NCI-H82 treated with DMSO at 0.1 percent for 48 hours (cell line): ENCODE results near the gene SLC22A23.

Experiments
- DNase-seq: peaks from one replicate; lab custom pipeline; 2025; ENCODE audit not compliant: unreplicated experiment; lab: John Stamatoyannopoulos, UW

The SLC22A23 gene

DNA sequence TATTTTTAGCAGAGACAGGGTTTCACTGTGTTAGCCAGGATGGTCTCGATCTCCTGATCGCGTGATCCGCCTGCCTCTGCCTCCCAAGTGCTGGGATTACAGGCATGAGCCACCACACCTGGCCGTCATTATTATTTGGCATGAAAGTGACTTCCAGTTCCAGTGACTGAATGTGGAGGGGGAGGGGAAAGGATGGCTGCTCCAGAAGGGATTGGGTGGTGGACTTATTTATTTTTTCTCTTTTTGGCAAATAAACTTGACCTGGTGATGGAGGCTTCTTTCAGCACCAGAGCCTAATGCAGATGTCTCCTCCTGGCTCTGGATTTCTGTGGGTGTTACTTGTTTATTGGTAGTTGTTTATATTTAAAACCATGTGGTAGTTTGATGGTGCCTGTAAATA, 16.9 kb upstream of the SLC22A23 start:
- DNase-seq, result no peak

DNA sequence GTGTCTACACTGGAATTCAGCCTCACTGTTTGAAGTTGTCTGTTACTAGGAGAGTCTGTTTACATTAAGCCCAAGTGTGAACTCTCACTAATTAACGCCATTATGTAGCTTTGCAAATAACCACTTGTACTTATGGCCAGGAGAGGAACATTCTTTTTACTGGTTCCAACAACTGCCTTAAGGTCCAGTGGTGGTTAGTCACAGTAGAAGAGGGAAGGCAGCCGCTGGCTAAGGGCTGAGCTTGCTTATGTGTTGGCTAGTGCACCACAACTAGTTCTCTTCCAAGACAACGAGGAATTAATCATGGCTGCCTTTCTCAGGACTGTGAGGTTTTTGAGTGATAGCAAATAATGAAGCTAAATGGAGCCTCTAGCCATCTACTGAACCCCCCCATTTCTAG, 14.9 kb upstream of the SLC22A23 start:
- DNase-seq, result no peak

DNA sequence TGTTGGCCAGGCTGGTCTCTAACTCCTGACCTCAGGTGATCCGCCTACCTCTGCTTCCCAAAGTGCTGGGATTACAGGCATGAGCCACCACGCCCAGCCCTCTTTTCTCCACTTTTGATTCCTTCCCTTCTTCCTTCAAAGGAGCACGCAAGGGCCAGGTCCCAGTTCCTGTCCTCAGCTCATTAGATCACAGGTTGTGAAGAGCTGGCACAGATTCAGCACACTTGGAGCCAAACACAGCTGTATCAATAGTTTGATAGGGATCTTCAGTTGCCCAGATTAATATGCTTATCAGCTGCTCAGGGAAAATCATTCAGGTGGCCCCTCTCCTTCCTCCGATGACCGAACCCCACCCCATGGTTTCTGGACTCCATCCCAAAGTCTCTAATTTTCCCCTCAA, 14.4 kb upstream of the SLC22A23 start:
- no peak for DNase-seq

DNA sequence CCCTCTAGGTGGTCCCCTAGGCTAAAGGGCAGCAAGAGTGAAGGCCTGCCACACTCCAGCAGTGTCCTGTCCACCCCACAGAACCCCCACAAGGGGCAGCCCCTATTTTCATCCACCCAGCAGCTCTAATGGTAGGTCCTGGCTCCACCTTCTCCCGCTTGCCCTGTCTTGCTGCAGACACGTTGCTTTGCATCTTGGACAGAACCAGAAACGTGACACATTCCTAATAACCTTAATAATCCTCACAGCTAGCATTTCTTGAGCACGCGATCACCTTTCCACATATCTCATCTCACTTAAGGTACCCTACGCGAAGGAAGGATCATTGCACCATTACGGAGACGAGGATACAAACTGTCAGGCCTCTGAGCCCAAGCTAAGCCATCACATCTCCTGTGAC, 11.7 kb upstream of the SLC22A23 start:
- no peak for DNase-seq

DNA sequence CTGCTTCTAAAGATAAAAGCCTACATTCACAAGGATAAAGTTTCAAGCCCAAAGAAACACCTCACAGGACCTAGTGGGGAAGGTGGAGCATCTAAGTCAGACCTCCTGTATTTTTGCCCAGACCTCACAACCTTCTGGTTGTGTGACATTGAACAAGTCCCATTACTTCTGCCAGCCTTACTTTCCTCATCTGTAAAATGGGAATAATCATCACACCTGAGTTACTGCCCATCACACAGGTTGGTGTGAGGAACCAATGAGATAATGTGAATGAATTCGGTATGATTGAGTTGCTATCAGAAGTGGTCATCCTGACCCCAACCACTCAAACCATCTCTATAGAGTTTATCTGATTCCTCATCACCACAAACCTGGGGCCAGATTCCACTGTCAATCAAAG, 11.1 kb upstream of the SLC22A23 start:
- DNase-seq, result no peak

DNA sequence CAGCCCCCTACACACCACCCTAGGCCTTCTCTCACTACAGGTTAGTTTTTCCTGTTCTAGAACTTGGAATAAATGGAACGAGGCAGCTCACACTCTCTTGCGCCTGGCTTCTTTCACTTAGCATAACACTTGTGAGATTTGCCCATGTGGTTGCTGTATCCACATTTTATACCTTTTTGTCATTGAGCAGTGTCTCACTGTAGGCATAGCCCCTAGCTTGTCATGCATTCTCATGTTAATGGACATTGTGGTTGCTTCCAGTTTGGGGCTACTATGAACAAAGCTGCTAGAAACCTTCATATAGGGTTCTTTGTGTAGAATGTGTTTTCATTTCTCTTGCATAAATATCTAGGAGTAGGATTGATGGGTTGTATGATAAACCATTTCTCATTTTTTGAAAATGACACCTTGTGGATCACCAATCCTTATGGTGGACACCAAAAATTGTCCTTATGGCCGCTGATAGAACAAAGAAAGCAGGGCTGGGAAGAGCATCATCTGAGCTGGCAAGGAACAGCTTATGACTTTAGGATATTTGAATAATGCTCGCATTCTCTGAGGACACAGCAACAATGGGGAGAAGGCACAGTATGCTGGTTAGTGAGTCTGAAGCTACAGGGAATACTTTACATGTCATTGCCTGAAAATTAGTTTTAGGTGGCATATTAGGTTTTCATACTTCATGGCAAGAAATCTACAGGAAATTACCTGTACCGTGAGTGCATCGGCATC, 9.8 kb upstream of the SLC22A23 start:
- DNase-seq, result no peak

DNA sequence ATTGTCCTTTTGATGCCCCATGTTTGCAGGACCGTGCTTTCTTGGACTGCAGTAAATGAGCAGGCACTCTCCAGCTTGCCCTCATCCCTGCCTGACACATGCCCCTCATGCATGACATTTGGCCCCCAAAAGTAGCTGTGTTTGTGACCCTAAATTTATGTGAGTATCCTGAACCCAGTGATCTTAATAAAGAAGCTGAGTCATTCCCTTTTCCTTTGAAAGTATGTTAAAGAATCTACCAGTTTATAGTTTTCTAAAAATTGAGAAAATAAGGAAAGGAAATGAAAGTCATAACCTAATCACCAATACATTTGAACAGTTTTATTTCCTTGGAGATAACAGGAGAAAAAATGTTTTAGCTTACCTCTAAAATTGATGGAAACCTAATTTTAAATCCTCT, 3.4 kb upstream of the SLC22A23 start:
- DNase-seq, result no peak

DNA sequence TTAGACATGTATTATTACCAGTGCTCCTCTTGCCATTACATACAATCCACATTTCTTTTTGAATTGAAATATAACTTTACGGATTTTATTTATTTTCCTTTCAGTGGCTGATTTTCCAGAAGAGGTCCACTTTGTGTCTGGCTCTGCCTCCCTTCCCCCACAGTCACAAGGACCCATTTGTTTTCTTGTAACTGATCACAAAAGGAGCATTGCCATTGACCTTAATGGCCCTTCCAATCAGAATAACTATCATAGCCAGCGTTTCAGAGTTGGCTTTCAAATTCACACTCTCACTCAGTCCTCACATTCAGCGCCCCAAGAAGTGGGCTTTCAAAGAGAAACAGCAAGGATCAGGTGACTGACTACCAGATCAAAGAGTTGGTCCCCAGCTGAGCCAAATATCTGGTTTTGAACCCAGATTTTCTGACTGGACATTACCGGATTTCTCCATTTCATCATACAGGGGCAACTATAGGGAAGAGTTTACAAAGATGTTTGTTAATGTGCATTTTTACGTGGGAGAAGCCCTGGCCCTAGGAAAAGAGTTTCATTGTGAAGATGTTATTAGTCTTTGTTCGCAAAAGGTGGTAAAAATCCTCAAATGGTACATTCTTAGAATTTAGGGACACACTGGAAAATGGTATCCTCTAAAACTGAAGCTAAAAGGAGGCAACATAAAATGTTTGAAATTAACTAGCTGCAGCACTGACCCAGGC, 2.0 kb upstream of the SLC22A23 start:
- DNase-seq, result no peak

DNA sequence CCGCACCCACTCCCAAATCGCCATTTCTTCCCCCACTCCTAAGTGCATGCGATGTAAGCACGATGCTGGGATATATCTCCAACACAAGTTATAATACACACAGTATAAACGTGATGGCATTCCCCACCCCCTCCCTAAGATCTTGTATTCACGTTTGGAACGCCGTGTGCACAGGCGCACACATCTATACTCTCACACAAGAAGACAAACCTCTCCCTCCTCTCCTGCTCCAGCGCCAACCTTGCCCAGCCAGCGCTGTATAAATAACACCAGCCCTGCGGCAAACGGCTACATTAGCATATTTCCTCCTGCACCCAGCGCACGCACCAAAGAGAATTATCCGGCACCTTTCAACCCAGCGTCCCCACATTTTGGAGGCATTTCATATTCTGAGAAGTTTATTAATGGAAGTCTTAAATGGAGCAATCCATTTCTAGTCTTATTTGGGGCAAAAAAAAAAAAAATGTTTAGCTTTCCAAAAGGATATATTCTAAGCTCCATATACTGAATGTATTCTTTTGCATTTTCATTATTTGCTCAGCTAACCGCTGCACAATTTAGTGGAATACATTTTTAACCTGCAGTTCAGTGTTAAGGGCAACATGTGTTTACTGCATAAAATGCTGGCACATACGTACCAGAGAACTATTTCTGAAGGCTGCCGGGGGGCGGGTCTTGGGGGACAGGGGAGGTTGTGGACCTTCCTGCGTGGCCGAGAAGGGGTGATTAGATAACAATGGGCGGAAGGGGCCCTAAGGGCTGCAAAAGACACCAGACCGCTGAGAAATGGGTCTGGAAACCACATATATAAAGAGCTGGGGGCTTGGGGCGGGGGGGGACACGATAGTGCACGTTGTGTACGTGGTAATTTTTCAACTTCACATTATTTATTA, 1.1 kb upstream of the SLC22A23 start:
- DNase-seq, result peak; percentile 12

DNA sequence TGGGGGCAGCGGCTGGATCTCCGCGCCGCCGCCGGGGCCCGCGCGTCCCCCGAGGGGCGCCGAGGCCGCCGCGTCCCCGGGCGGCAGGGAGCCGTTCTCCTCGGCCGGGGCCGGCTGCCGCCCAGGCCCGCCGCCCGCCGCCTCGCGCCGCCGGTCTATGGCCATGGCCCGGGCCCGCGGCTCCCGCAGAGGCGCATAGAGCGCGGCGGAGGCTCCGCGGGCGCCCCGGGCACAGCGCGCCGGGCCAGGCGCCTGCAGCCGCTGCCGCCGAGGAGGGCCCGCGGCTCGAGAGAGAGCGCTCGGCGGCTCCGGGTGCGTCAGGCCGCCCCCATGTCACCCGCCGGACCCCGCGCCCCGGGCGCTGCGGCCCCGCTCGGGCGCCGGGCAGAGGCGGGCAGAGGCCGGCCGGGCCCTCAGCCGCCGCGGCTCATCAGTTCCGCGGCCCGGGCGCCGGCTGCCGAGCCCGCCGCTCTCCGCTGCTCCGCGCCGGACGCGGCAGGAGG, 404 bp downstream of the SLC22A23 start:
- no peak for DNase-seq

DNA sequence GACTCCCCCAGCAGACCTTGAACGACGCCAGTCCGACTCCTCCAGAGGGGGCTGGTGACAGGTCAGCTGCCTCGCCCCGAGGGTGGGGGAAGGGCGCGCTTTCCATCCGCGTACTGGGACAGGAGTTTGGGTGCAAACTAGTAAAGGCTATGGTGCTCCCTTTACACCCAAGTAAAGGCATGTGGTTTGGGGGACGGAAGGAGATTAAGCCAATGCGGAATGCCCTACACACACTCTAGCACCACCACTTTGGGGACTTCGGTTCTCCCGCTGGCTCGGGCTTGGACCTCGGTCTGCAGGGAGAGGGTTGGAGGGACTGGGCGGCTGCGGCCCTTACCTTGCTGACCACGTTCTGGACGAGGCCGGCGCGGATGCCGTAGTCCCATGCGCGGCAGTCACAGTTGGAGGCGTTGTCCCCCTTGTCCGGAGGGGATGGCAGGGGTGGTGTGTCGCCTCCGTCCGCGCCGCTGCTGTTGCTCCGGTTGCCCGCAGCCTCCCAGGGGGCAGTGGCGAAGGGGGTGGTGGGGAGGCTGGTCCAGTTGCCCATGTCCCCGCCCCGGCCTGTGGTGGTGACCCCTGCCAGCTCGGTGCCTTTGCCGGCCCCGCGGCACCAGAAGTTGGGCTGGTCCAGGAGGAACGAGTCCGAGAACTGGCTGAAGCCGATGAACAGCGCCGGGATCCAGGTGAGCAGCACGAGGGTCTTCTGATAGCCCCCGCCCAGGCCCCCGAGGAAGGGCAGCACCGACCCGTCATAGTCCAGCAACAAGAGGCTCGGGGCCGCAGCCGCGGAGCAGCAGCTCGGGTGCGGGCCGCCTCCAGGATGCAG, 1.1 kb downstream of the SLC22A23 start:
- no peak for DNase-seq

DNA sequence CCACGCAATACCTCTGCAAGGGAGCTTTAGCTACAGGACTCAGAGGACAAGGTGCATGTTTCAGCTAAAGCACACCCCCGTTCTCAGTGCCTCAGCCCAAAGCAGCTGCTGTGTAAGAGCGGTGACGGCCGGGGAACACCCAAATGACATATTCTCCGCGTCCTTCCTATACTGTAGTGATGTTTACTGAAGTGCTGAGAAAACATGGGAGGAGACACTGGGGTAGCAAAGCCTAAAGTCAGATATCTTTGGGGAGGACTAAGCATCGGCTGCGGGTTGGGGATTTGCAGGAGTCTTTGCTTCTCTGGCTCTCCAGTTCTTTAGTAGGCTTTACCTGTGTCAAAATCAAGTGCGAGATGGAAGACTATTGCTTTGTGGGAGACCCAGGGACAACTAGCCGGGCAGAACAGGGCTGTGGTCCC, 1.7 kb downstream of the SLC22A23 start:
- DNase-seq, result no peak

DNA sequence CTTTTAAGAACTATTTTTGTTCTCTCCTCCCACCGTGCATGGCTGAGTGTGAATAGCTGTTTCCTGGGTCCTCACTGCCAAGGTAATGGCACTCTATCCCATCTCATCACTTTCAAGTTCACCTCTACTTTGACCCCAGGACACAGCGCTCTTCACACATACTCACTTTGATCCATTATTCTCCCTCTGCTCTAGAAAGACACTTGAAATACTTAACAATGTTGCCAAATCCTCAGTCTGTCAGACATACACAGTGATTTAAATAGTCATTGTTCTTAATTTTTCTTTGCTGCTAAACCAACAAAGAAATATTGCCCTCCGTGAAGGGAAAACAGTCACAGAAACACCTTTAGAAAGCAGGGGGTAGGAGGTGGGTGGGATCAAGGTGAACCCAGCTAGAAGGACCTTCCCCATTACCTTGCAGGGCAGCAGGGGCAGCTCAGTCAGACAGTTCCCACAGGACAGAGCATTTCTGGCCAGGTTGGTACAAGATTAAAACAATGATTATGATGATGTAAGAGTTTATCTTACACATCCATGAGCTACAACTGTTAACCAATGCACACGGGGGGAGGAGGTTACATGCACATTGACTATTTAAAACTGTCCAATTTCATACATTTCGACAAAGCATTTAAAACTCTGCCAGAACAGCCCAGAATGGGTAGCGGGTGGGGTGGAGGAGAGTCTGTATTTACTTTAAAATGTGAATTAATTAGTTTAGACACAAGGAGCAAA, 2.4 kb downstream of the SLC22A23 start:
- no peak for DNase-seq

DNA sequence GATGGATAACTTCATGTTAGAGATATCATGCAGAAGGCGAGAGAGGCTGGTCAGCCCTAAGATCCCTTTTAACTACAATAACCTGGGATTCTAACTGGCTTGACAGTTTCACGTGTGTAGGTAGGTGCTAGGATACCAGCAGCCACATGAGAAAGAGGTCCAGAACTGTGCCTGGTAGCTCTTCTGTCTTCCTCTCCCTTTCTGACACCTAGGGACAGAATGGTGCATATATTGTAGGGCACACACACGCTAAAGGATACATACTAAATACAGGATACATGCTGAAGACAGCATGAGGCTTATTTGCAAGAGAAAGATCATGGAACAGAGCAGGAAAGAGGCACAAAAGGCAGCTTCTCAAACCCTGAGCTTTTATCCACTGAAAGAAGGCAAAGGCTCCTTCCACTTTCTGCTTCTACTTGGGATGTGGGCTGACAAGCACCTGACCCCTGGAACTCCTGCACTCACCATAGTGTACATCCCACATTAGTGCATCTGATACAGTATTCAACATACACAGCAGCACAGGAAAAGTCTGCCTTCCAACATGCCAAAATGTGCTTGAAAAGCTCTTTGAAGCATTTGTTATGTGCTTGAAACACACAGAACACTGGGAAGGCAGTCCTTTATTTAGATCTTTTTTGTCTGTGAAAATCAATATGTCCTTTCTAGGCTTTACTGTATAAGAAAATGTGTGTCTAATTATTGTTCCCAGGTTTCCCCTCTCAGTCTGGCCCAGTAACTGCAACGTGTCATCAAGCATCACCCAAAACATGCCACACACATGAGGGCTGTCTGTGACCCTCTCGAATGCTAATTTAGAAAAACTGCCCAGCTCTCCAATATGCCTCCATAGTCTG, 3.2 kb downstream of the SLC22A23 start:
- DNase-seq, result no peak

DNA sequence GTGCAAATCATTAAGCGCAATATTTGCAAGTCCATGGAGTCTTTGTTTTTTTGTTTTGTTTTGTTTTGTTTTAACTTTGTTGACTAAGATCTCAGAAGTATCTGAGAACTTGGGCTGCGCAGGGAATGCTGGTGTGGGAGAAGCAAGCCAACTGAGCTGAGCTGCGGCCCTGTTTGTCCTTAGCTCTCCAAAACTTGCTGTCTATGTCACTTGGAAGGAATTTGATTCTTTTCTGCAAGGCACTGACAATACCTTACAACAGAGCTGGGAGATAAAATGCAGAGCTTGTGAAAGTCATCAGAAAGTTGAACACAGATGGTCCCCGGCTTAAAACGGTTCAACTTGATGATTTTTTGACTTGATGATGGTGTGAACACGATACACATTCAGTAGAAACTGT, 5.4 kb downstream of the SLC22A23 start:
- no peak for DNase-seq

DNA sequence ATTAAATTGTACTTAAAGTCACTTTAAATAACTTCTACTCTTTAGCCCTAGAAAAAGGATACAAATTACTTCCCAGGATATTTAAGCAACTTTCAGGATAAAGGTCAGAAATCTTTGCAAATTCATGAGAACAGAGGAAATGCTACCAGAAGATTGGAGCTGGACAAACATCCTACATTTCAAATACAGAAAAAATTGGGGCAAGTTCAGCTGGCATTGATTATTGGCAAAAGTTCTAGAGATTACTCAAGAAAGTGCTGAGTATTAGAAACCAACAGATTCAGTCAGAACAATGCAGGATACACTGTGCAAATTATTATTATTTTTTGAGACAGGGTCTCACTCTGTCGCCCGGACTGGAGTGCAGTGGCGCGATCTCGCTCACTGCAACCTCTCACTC, 6.0 kb downstream of the SLC22A23 start:
- DNase-seq, result no peak

DNA sequence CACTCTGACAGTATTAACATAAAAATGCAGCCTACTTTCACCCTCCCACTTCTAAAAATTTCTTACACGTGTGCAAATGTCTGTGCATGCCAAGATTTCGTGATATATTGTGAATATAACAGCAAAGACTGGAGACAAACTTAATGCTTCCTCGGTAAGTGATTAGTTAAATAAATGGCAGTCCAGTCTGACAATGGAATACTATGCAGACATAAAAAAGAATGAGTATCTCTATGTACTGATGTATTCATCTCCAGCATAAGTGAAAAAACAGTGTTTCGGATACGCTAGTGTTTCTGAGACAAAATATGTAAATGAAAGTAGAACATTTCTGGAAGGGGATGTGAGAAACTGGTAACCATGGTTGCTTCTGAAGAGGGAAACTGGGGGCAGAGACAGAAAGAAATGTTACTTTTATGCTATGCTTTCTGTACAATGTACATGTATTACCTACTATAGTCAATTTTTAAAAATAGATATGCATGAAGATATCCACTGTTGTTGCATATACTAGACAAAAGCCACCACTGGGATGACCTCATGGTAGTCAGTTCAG, 7.0 kb downstream of the SLC22A23 start:
- no peak for DNase-seq

DNA sequence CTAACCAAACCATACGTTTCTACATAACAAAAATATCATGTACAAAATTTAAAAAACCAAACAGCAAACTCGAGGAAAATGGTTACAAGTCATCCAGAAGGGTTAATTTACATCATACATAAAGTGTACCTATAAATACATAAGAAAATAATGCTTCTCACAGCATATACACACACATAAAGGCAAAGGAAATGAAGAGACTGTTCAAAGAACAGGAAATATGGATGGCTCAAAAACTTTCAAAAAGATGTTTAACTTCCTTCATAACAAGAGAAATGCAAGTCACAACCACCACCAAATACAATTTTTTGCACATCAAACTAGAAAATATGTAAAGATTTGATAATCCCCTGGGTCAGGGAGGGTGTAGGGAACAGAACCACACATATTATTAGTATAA, 7.5 kb downstream of the SLC22A23 start:
- DNase-seq, result no peak

DNA sequence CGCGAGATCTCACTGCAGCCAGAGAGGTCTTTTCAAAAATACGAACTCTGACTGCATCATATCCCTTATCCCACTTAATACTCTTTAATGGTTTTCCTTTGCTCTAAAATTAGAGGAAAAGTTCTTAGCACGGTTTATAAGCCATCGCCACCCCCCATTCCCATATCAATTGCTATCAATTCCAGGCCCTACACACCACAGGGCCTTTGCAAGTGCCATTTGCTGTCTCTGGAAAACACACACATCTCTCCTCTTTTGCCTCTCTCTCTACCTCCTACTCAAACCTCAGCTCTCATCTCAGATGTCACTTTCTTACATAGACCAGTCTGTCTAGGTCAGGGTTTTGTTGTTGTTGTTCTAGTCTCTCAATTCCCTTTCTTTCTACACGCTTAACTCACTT, 9.8 kb downstream of the SLC22A23 start:
- no peak for DNase-seq
